ENCODE measurements around the gene TMEM131L.

DNA sequence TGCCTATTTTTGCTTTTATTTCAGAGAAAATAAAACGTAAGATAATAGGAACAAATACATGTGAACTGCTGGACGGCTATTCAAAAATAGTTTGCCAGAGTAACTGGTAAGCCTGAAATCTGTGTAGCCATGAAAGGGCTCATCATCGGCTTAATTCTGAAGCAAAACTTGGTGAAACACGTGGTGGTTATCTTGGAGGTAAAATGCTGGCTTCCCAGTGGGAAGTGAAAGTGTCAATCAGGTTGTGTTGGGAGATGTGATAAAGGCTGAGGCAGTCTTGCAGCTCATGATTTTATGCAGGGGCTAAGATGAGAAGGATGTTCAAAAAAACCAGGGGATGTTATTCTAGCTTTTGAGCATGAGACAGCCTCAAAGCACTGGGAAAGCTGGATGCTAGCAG is 181.8 kb downstream of the TMEM131L start:
- TF ChIP-seq, protein P1, sequence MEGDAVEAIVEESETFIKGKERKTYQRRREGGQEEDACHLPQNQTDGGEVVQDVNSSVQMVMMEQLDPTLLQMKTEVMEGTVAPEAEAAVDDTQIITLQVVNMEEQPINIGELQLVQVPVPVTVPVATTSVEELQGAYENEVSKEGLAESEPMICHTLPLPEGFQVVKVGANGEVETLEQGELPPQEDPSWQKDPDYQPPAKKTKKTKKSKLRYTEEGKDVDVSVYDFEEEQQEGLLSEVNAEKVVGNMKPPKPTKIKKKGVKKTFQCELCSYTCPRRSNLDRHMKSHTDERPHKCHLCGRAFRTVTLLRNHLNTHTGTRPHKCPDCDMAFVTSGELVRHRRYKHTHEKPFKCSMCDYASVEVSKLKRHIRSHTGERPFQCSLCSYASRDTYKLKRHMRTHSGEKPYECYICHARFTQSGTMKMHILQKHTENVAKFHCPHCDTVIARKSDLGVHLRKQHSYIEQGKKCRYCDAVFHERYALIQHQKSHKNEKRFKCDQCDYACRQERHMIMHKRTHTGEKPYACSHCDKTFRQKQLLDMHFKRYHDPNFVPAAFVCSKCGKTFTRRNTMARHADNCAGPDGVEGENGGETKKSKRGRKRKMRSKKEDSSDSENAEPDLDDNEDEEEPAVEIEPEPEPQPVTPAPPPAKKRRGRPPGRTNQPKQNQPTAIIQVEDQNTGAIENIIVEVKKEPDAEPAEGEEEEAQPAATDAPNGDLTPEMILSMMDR (IDR thresholded peaks at IDR 0.05; ENCODE audit: insufficient read depth, low read depth, low read length) = no peak
- no peak for TF ChIP-seq EZH2 (IDR thresholded peaks at IDR 0.05; ENCODE audit: insufficient read depth, low read length)

Measured in astrocyte (in vitro differentiated cells and primary cell).